ENCODE measurements around the gene RAD51C.

RAD51C gene

GRCh38 chr17:58699771-58700170 is 7.4 kb downstream of the RAD51C start:
- no peaks in the 10 kb centered on the region for H3K27me3 ChIP-seq (ENCODE audit: control insufficient read depth, insufficient read depth, low read length)
- no peak for TF ChIP-seq CTCF (IDR thresholded peaks at IDR 0.05)
- H3K9me3 ChIP-seq (ENCODE audit: control insufficient read depth, low read length), result no peaks in the 10 kb centered on the region
- H3K4me1 ChIP-seq, result no peaks in the 10 kb centered on the region
- H2AFZ ChIP-seq, result no peak overlapping the region
- no peak overlapping the region for H3K9ac ChIP-seq
- no peak overlapping the region for H3K4me2 ChIP-seq (ENCODE audit: low read length)
- no peaks in the 10 kb centered on the region for H3K79me2 ChIP-seq
- H3K36me3 ChIP-seq (ENCODE audit: control insufficient read depth, insufficient read depth, low read length), result no peaks in the 10 kb centered on the region
- H3K27ac ChIP-seq, result no peak overlapping the region
- no peak overlapping the region for H3K4me3 ChIP-seq (ENCODE audit: low read depth, low read length)

- no peak for TF ChIP-seq CTCF (IDR thresholded peaks at IDR 0.05)
- no peak overlapping the region for H3K9ac ChIP-seq
Observed at GRCh38 chr17:58702045-58702476, 9.7 kb downstream of the RAD51C start.

GRCh38 chr17:58702708-58703107 is 10.3 kb downstream of the RAD51C start:
- H3K27ac ChIP-seq, result no peak overlapping the region
- no peaks in the 10 kb centered on the region for H3K4me1 ChIP-seq
- TF ChIP-seq CTCF (IDR thresholded peaks at IDR 0.05), result no peak
- H3K4me3 ChIP-seq (ENCODE audit: low read depth, low read length), result no peak overlapping the region
- H3K4me2 ChIP-seq (ENCODE audit: low read length), result no peak overlapping the region
- H3K27me3 ChIP-seq (ENCODE audit: control insufficient read depth, insufficient read depth, low read length), result no peaks in the 10 kb centered on the region
- H3K9me3 ChIP-seq (ENCODE audit: control insufficient read depth, low read length), result no peaks in the 10 kb centered on the region
- no peaks in the 10 kb centered on the region for H3K36me3 ChIP-seq (ENCODE audit: control insufficient read depth, insufficient read depth, low read length)
- H3K79me2 ChIP-seq, result no peaks in the 10 kb centered on the region
- no peak overlapping the region for H3K9ac ChIP-seq
- H2AFZ ChIP-seq, result no peak overlapping the region

More at GRCh38 chr17:58702045-58702476, 9.7 kb downstream of the RAD51C start:
- H3K9me3 ChIP-seq (ENCODE audit: control insufficient read depth, low read length), result no peaks in the 10 kb centered on the region
- no peak overlapping the region for H3K4me3 ChIP-seq (ENCODE audit: low read depth, low read length)
- no peaks in the 10 kb centered on the region for H3K27me3 ChIP-seq (ENCODE audit: control insufficient read depth, insufficient read depth, low read length)
- H3K36me3 ChIP-seq (ENCODE audit: control insufficient read depth, insufficient read depth, low read length), result no peaks in the 10 kb centered on the region
- no peak overlapping the region for H3K27ac ChIP-seq
- H3K4me1 ChIP-seq, result no peaks in the 10 kb centered on the region
- no peak overlapping the region for H3K4me2 ChIP-seq (ENCODE audit: low read length)
- no peaks in the 10 kb centered on the region for H3K79me2 ChIP-seq
- H2AFZ ChIP-seq, result no peak overlapping the region

- H3K4me1 ChIP-seq, result no peaks in the 10 kb centered on the region
- no peak overlapping the region for H3K4me3 ChIP-seq (ENCODE audit: low read depth, low read length)
- H2AFZ ChIP-seq, result no peak overlapping the region
- H3K79me2 ChIP-seq, result no peaks in the 10 kb centered on the region
- H3K4me2 ChIP-seq (ENCODE audit: low read length), result no peak overlapping the region
- no peak for TF ChIP-seq CTCF (IDR thresholded peaks at IDR 0.05)
- no peak overlapping the region for H3K27ac ChIP-seq
- H3K27me3 ChIP-seq (ENCODE audit: control insufficient read depth, insufficient read depth, low read length), result no peaks in the 10 kb centered on the region
- no peak overlapping the region for H3K9ac ChIP-seq
- no peaks in the 10 kb centered on the region for H3K36me3 ChIP-seq (ENCODE audit: control insufficient read depth, insufficient read depth, low read length)
- H3K9me3 ChIP-seq (ENCODE audit: control insufficient read depth, low read length), result no peaks in the 10 kb centered on the region
Observed at GRCh38 chr17:58703137-58703915, 10.9 kb downstream of the RAD51C start.

GRCh38 chr17:58703916-58704286 is 11.5 kb downstream of the RAD51C start:
- H3K27me3 ChIP-seq (ENCODE audit: control insufficient read depth, insufficient read depth, low read length), result no peaks in the 10 kb centered on the region
- no peak overlapping the region for H2AFZ ChIP-seq
- no peak overlapping the region for H3K4me3 ChIP-seq (ENCODE audit: low read depth, low read length)
- H3K36me3 ChIP-seq (ENCODE audit: control insufficient read depth, insufficient read depth, low read length), result no peaks in the 10 kb centered on the region
- H3K79me2 ChIP-seq, result no peaks in the 10 kb centered on the region
- H3K27ac ChIP-seq, result no peak overlapping the region
- no peaks in the 10 kb centered on the region for H3K9me3 ChIP-seq (ENCODE audit: control insufficient read depth, low read length)
- H3K9ac ChIP-seq, result no peak overlapping the region
- H3K4me2 ChIP-seq (ENCODE audit: low read length), result no peak overlapping the region
- H3K4me1 ChIP-seq, result no peaks in the 10 kb centered on the region
- TF ChIP-seq CTCF (IDR thresholded peaks at IDR 0.05), result no peak
